GM18951 (cell line): Measurements from ENCODE around the gene STXBP6.

Source experiments
- POLR2A ChIP-seq: IDR thresholded peaks from 4 replicates; pipeline ENCODE4 v1.6.1; 2011; ENCODE audit warnings: mild to moderate bottlenecking; ENCODE audit not compliant: insufficient read length, insufficient read depth; ENCODE audit errors: extremely low read depth
- in situ Hi-C: fragments of 300-500 bp; cut with MboI; formaldehyde crosslinking; loops from one replicate; pipeline ENCODE4 v1.12.0; 2022; ENCODE audit warnings: low sequenced_read_pairs, mixed read lengths, inconsistent platforms; ENCODE audit not compliant: unreplicated experiment

STXBP6 gene

DNA sequence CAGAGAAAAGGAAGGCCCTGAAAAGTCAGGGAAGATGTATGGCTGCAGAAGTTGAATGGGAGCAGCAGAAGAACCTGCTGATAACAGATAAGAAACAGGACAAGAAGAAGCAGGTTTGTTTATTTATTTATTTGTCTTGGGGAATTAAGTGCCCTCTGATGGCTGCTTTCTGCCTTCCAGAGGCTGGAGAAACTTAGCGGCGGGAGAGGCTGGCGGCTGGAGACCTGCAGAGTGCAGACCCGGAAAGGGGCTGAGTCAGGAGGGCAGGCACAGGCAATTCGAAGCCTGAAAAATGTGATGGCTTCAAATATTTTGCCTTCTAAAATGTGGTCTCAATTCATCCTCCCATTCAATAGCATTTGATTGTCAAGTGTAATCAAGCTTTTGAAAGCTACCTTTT lies 247.7 kb downstream of the STXBP6 start:
- TF ChIP-seq POLR2A, result no peak
- in situ Hi-C loops, result loop anchor here (25.0 kb wide), 1 partner anchor 335 kb away; no protein-coding TSS in a partner anchor

DNA sequence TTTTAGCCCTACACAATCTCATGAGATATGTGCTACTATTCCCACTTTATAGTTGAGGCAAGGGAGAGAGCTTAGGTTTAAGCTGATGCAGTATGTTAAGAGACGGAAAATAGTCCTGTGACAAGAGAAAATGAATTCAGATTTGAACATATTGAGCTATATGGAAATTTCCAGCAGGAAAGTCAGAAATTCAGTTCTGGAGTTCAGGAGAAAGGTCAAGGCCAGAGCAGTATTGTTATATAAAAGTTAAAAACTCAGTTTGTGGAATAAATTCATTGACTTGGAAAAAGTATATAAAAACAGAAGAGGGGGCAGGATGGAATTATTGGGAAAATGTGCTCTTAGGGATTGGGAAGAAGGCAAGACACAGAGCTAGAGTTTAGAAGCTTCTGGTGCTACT lies 248.9 kb downstream of the STXBP6 start:
- in situ Hi-C loops, result loop anchor here (25.0 kb wide), 1 partner anchor 336 kb away; no protein-coding TSS in a partner anchor

DNA sequence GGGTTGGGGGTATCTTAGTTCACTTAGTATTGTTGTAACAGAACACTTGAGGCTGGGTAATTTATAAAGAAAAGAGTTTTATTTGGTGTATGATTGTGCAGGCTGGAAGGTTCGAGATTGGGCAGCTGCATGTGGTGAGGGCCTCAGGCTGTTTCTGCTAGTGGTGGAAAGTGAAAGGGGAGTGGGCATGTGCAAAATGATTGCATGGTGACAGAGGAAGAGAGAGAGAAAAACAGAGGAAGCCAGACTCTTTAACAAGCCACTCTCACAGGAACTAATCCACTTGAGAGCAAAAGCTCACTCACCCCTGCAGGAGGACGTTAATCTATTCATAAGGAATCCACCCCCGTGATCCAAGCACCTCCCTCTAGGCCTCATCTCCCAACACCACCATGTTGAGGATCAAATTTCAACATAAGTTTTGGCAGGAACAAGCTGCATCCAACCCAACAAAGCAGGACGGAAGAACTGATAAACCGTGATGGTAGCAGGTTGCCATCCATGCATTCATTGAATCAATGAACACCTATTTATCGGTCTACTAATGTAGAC lies 251.0 kb downstream of the STXBP6 start:
- in situ Hi-C loops, result no loop called here

More for the DNA sequence above, 248.9 kb downstream of the STXBP6 start:
- TF ChIP-seq POLR2A, result no peak

DNA sequence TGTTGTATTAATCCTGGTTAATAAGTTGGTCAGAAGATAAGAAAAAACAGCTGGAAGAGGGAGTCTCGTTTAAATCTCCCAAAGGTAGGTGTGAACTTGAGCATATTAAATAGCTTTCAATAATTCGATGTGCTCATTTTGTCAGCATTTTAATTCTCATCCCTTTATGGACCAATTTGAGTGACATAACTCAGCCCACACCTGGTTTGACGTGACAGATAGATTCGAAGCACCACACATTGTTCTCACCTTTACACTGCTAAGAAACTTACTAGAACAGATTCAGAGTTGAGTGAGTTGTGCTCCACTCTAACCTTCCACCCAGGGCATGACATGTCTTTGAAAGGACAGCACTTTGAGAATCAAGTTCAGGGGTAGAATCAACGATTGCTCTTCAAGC lies 254.5 kb downstream of the STXBP6 start:
- no peak for TF ChIP-seq POLR2A
- in situ Hi-C loops, result no loop called here

More for the DNA sequence above, 251.0 kb downstream of the STXBP6 start:
- no peak for TF ChIP-seq POLR2A

DNA sequence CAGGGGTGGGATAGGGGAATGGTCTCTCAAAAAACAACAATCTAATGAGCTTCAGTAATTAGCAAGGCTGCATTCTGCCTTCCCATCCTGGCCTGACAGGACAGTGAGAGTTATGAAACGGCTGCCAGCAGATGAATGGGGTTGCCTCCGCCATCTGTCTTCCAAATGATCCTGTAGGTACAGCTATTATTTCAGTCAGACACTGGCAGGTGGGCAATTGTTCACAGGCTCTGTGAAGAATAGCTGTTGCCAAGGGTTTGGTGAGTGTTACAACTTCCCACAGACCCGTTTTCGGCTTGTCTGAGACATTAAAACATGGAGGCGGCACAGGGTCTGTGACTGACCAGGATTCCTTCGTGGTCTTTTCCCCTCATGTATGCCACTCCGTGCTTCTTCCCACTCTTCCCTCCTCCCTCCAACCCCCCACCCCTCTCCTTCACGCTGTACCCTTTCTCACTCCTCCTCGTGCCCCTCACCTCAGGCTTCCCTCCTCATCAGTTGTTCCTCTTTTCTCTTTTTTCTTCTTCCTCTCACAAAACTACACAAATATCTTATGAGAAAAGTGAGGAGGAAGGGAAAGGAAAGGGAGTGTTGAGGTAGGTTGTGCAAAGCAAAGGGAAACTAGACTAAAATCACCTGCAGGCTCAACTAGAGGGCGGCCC lies 255.2 kb downstream of the STXBP6 start:
- no peak for TF ChIP-seq POLR2A
- in situ Hi-C loops, result no loop called here

DNA sequence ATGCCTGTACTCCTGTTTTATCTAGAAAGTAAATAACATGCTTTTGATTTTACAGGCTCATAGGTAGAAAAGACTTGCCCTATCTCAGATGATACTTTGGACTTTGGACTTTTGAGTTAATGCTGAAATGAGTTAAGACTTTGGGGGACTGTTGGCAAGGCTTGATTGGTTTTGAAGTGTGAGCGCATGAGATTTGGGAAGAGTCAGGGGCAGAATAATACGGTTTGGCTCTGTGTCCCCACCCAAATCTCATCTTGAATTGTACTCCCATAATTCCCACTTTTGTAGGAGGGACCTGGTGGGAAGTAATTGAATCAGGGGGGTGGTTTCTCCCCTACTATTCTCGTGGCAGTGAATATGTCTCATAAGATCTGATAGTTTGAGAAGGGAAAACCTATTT lies 259.8 kb downstream of the STXBP6 start:
- no peak for TF ChIP-seq POLR2A
- in situ Hi-C loops, result no loop called here

DNA sequence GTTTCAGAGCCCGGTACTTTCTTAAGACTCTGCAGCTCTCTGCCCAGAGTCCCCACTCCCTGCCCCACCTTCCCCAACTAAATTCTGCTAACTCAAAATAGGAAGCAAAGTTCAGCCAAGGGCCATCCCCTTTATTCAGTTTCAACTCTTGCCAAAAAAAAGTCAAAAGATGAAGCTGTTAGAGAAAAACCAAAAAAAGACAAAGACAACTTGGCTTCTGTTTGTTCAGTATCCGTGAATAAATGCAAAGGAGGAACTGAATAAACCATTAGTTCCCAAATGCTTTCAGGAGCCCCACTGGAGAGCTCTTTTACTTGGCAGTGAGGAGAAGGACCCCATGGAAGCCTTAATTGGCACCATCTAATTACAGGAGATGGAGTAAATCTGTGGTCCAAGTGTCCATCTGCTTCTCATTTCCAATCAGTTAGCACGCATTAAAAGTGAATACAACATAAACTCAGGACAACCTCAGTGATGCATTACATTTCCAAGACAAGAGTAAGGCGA lies 260.5 kb downstream of the STXBP6 start:
- in situ Hi-C loops, result no loop called here
- TF ChIP-seq POLR2A, result no peak

DNA sequence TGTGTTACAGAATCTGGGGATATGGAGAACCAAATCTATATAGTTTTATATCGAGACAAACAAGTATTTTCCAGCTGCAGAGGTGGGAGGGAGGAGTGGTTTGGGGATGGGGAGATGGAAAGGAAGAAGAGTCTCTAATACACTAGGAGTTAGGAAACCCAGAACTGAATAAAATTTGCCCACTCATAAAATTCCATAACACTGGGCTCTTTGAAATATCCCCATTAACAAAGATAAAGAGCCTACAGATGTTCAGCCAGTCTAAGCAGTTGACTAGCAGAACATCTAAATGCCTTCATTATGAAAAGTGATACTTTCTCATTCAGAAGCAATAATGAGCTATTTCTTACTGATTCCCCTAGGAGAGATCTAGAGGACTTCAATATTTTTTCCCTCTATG lies 264.2 kb downstream of the STXBP6 start:
- in situ Hi-C loops, result no loop called here
- no peak for TF ChIP-seq POLR2A

DNA sequence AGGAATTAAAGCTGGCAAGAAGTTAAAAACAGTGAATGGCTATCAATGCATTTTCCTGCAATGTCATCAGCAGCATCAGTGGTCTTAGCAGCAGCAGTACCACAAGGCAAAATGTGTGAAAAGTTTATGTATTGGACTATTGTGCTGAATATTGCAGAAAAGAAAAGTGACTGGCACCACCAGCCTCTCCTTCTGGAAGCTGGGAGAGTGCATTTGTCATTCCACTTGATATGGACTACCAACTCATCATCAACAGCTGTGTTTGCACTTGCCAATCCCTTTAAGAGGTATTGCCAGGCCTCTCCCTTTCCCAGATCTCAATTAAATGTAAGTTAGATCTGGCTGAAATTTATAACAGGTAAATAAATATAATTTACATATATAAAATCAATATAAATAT lies 265.0 kb downstream of the STXBP6 start:
- in situ Hi-C loops, result no loop called here
- no peak for TF ChIP-seq POLR2A

DNA sequence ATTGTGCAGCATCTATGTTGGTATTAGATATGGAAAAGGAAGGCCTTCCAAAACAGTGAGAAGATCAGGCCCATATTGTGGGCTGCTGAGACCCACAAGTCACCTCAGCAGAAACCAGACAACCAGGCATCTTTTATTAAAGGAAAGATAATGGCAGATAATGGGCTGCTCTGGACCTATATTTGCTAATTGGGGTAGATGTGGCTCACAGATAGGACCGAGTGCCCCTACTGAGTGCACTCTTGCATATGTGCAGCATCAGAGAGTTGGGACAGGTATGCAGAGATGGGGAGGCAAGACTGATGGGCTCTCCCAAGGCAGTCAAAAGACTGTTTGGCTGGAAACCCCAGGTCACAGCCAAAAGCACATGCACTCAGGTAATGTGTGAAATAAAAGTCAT lies 266.2 kb downstream of the STXBP6 start:
- no peak for TF ChIP-seq POLR2A
- in situ Hi-C loops, result no loop called here

DNA sequence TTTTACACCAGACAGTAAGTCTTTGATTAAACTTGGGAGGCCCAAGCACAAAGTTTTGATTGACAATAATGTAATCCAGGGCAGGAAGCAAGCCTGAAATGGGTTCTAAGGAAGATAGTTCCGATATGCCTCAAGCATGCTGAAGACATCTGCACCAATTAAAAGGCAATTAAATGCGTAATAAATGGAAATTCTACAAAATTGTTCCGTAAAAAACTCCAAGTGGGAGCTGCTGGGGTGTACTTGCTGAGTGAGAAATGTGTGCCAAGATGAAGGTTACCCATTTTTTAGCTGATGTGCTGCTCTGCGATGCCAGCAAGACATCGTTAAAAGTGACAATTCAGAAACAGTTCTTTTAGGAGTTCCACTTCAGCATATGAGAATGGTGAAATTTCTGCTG lies 269.7 kb downstream of the STXBP6 start:
- TF ChIP-seq POLR2A, result no peak
- in situ Hi-C loops, result no loop called here

DNA sequence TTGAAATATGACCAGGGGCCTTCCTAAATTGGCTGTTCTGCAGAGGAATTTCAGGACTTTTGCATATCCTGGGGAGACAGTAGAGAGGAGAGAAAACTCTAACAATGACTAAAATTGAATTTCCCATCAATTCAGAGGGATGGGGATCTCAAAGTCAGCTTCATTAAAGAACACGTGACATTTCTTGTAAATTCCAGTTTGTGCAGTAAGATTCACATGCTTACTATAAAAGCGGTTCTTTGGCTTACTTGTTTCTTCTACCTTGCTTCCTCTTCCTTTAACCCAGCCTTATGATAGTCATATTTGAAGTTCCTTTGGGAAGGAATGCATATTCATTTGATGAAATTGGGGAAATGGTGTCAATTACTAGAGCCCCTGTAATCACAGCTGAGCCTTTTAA lies 272.3 kb downstream of the STXBP6 start:
- no peak for TF ChIP-seq POLR2A
- in situ Hi-C loops, result no loop called here

DNA sequence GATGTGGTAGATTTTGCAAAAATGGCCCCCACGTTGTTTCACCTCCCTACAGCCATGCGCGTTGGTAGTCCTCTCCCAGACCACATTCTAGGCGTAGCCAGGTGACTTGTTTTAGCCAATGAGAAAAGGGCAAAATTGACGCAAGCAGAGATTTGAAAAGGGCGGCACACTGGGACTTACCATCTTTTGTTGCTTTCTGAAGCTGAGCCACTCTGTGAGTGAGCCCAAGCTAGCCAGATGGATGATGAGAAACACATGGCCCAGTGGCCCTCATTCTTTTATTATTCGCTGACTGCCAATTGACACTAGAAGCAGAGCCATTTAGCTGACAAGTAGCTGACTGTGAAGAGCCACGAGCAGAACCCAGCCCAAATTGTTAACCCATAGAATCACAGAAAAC lies 274.0 kb downstream of the STXBP6 start:
- in situ Hi-C loops, result no loop called here

More for the DNA sequence above, 274.0 kb downstream of the STXBP6 start:
- TF ChIP-seq POLR2A, result no peak
